Hepatocyte (in vitro differentiated cells): ENCODE results near the gene HOXD8.

ENCODE experiments used
- EZH2 ChIP-seq: fragments of 200-600 bp; sonication (generic); IDR thresholded peaks from 2 replicates; pipeline ENCODE4 v1.6.1; 2016; ENCODE audit warnings: antibody characterized with exemption, mild to moderate bottlenecking, borderline replicate concordance
- EZH2phosphoT487 ChIP-seq: fragments of 200-600 bp; sonication (generic); IDR thresholded peaks from one replicate; pipeline ENCODE4 v1.6.1; 2018; ENCODE audit warnings: antibody characterized with exemption, mild to moderate bottlenecking, low read depth, moderate library complexity; ENCODE audit not compliant: unreplicated experiment, severe bottlenecking
- TF ChIP-seq, protein P1 (sequence below): fragments of 200-600 bp; sonication (generic); IDR thresholded peaks from 2 replicates; pipeline ENCODE4 v1.5.1; 2016; ENCODE audit warnings: antibody characterized with exemption, mild to moderate bottlenecking; ENCODE audit not compliant: poor library complexity

DNA sequence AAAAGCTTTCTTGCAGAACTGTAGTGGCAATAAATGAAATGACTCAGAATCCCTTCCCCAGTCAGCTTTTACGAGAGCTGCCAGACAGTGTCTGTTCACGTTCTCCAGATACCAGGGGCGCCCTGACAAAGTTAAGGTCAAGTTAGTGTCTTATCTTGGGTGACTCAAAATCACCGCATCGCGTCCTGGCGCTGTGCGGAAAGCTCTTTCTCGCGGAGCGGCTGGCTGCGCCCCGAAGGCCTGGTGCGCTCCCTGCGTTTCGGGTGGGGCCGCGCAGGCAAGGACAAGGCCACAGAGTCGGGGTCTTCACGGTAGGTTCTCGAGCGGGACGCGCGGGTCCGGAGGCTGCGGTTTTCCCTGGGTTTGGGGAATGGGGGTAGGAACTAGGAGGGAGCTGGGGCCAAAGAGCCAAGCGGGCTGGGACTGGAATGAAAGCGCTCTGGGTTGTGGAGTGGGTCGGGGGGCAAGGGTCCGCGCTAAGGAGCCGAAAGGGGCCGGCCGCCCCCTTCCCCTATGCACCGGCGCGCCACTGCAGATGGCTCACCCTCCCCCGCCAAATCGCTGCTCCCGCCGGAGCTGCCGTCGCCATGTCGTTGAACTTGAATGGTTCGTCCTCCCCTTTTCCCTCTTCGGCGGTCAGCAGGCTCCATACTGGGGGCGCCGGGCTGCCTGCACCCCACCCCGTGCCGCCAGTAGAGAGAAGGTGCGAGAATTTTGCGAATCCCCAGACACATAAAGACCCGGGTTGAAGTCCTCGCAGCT is 25.0 kb upstream of the HOXD8 start:
- TF ChIP-seq, protein P1, sequence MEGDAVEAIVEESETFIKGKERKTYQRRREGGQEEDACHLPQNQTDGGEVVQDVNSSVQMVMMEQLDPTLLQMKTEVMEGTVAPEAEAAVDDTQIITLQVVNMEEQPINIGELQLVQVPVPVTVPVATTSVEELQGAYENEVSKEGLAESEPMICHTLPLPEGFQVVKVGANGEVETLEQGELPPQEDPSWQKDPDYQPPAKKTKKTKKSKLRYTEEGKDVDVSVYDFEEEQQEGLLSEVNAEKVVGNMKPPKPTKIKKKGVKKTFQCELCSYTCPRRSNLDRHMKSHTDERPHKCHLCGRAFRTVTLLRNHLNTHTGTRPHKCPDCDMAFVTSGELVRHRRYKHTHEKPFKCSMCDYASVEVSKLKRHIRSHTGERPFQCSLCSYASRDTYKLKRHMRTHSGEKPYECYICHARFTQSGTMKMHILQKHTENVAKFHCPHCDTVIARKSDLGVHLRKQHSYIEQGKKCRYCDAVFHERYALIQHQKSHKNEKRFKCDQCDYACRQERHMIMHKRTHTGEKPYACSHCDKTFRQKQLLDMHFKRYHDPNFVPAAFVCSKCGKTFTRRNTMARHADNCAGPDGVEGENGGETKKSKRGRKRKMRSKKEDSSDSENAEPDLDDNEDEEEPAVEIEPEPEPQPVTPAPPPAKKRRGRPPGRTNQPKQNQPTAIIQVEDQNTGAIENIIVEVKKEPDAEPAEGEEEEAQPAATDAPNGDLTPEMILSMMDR, result no peak
- TF ChIP-seq EZH2 (peak; percentile 75), EZH2phosphoT487 (peak; percentile 74)
